IMR-90 (cell line): Measurements from ENCODE around the gene CAPZA3. TPM values are rescaled to one million over a fixed set of nuclear protein-coding genes. Genes with fewer than 3 reads are reported as not detected.

Experiments used
- ATAC-seq: fragments of 200-7000 bp; cut with Tn5 transposase; 2 replicates; pipeline ENCODE4 v1.9.1; 2020; ENCODE audit warnings: low read depth, mild to moderate bottlenecking, moderate library complexity
- BruUV-seq: library from RNA; stranded (reverse); fragments of 400-500 nt; replicated peaks from 2 replicates; lab custom pipeline; 2021; lab: Mats Ljungman, UMichigan
- CTCF ChIA-PET: fragments of 300-600 bp; formaldehyde crosslinking; extraction: SDS; loops from one replicate; lab custom pipeline; 2021; ENCODE audit warnings: antibody characterized with exemption; lab: Yijun Ruan, JAX
- POLR2A ChIA-PET: fragments of 300-600 bp; sonication (Branson Sonifier 250); formaldehyde crosslinking; loops from one replicate; lab custom pipeline; 2022; ENCODE audit warnings: antibody characterized with exemption; ENCODE audit not compliant: unreplicated experiment; lab: Charles Lee
- DNase-seq: peaks from one replicate; pipeline ENCODE4 v3.0.0; 2013
- H2AFZ ChIP-seq: replicated peaks from 2 replicates; pipeline ENCODE3; 2013; ENCODE audit warnings: low read length, mild to moderate bottlenecking; ENCODE audit not compliant: poor library complexity
- H2AK5ac ChIP-seq: 2 replicates; pipeline ENCODE4 v1.6.1; 2013; ENCODE audit warnings: low read depth, low read length, inconsistent platforms
- H2AK9ac ChIP-seq: replicated peaks from 2 replicates; pipeline ENCODE3; 2013; ENCODE audit warnings: mild to moderate bottlenecking, low read depth, low read length, moderate library complexity; ENCODE audit not compliant: poor library complexity
- H2BK120ac ChIP-seq: 2 replicates; pipeline ENCODE4 v1.6.1; 2013; ENCODE audit warnings: low read depth, low read length, inconsistent platforms
- H2BK15ac ChIP-seq: 3 replicates; pipeline ENCODE4 v1.6.1; 2013; ENCODE audit warnings: low read depth, low read length, inconsistent platforms
- H2BK20ac ChIP-seq: 2 replicates; pipeline ENCODE4 v1.6.1; 2013; ENCODE audit warnings: low read depth, mild to moderate bottlenecking, inconsistent platforms, low read length, moderate library complexity
- H2BK5ac ChIP-seq: 2 replicates; pipeline ENCODE4 v1.6.1; 2013; ENCODE audit warnings: mild to moderate bottlenecking, low read depth, low read length, inconsistent platforms; ENCODE audit not compliant: poor library complexity, severe bottlenecking
- H3K14ac ChIP-seq: replicated peaks from 2 replicates; pipeline ENCODE4 v1.6.1; 2013; ENCODE audit warnings: low read depth, low read length, inconsistent platforms
- H3K18ac ChIP-seq: 2 replicates; pipeline ENCODE4 v1.6.1; 2013; ENCODE audit warnings: low read depth, low read length, control low read depth
- H3K23ac ChIP-seq: 2 replicates; pipeline ENCODE4 v1.6.1; 2013; ENCODE audit warnings: low read depth, low read length, inconsistent platforms
- H3K27ac ChIP-seq: 2 replicates; pipeline ENCODE4 v1.5.1; 2013; ENCODE audit warnings: mild to moderate bottlenecking, control low read depth, low read length; ENCODE audit not compliant: insufficient read depth
- H3K27me3 ChIP-seq: 2 replicates; pipeline ENCODE4 v1.6.1; 2013; ENCODE audit warnings: low read length; ENCODE audit not compliant: control insufficient read depth, insufficient read depth
- H3K36me3 ChIP-seq: 2 replicates; pipeline ENCODE4 v1.6.1; 2013; ENCODE audit warnings: low read length, mixed read lengths; ENCODE audit not compliant: control insufficient read depth, insufficient read depth
- H3K4ac ChIP-seq: 2 replicates; pipeline ENCODE4 v1.6.1; 2013; ENCODE audit warnings: low read depth, low read length, inconsistent platforms
- H3K4me1 ChIP-seq: 2 replicates; pipeline ENCODE4 v1.6.1; 2013; ENCODE audit warnings: low read length, mixed read lengths; ENCODE audit not compliant: control insufficient read depth, insufficient read depth
- H3K4me2 ChIP-seq: 2 replicates; pipeline ENCODE4 v1.6.1; 2013; ENCODE audit warnings: low read depth, mild to moderate bottlenecking, control low read depth, low read length, moderate library complexity
- H3K4me3 ChIP-seq: 2 replicates; pipeline ENCODE4 v1.5.1; 2013; ENCODE audit warnings: low read depth, mild to moderate bottlenecking, control low read depth, low read length, moderate library complexity; ENCODE audit not compliant: insufficient read depth
- H3K56ac ChIP-seq: 2 replicates; pipeline ENCODE4 v1.6.1; 2013; ENCODE audit warnings: low read length, inconsistent platforms; ENCODE audit not compliant: insufficient read depth; ENCODE audit errors: extremely low read depth
- H3K79me1 ChIP-seq, 2 experiments: 2 replicates each; pipeline ENCODE4 v1.6.1; 2013; ENCODE audit warnings: low read length in 2 of 2, inconsistent platforms in 1 of 2, low read depth in 1 of 2
- H3K9ac ChIP-seq: 2 replicates; pipeline ENCODE4 v1.6.1; 2013; ENCODE audit warnings: low read depth, low read length, control low read depth
- H3K9me1 ChIP-seq: 2 replicates; pipeline ENCODE4 v1.6.1; 2013; ENCODE audit warnings: low read length, inconsistent platforms; ENCODE audit not compliant: insufficient read depth
- H3K9me3 ChIP-seq: 2 replicates; pipeline ENCODE4 v1.6.1; 2013; ENCODE audit warnings: low read length; ENCODE audit not compliant: control insufficient read depth, insufficient read depth
- H4K20me1 ChIP-seq: 2 replicates; pipeline ENCODE4 v1.6.1; 2013; ENCODE audit warnings: low read length, inconsistent platforms; ENCODE audit not compliant: insufficient read depth
- H4K5ac ChIP-seq: 2 replicates; pipeline ENCODE4 v1.6.1; 2013; ENCODE audit warnings: mild to moderate bottlenecking, low read depth, low read length, control low read depth
- H4K8ac ChIP-seq, 2 experiments: 2 replicates each; pipeline ENCODE4 v1.6.1; 2013; ENCODE audit warnings: low read depth in 2 of 2, low read length in 2 of 2, control low read depth in 1 of 2, inconsistent platforms in 1 of 2
- H4K91ac ChIP-seq: 2 replicates; pipeline ENCODE4 v1.6.1; 2013; ENCODE audit warnings: low read depth, low read length, inconsistent platforms; ENCODE audit not compliant: insufficient read depth
- BHLHE40 ChIP-seq: fragments of 150-350 bp; IDR thresholded peaks from 2 replicates; pipeline ENCODE4 v1.6.1; 2016; ENCODE audit warnings: mild to moderate bottlenecking, low read depth, low read length
- CEBPB ChIP-seq: IDR thresholded peaks from 2 replicates; pipeline ENCODE4 v1.6.1; 2012; ENCODE audit warnings: low read depth, low read length, improper control_type of control experiment
- CHD1 ChIP-seq: IDR thresholded peaks from 2 replicates; pipeline ENCODE4 v1.6.1; 2012; ENCODE audit warnings: low read depth, low read length, improper control_type of control experiment
- CTCF ChIP-seq: conservative IDR thresholded peaks from 2 replicates; pipeline ENCODE4 v1.5.1; 2012; ENCODE audit warnings: mild to moderate bottlenecking, low read depth, low read length, improper control_type of control experiment
- ELK1 ChIP-seq: fragments of 150-350 bp; IDR thresholded peaks from 2 replicates; pipeline ENCODE4 v1.6.1; 2016; ENCODE audit warnings: low read depth, mild to moderate bottlenecking, low read length, moderate library complexity, borderline replicate concordance
- FOS ChIP-seq: fragments of 150-350 bp; IDR thresholded peaks from 2 replicates; pipeline ENCODE4 v1.6.1; 2016; ENCODE audit warnings: low read depth, low read length
- MAFK ChIP-seq: IDR thresholded peaks from 2 replicates; pipeline ENCODE4 v1.6.1; 2012; ENCODE audit warnings: low read depth, low read length, improper control_type of control experiment
- MAZ ChIP-seq: IDR thresholded peaks from 2 replicates; pipeline ENCODE4 v1.6.1; 2012; ENCODE audit warnings: low read depth, mild to moderate bottlenecking, low read length, improper control_type of control experiment, moderate library complexity, borderline replicate concordance
- MXI1 ChIP-seq: IDR thresholded peaks from 2 replicates; pipeline ENCODE4 v1.6.1; 2012; ENCODE audit warnings: low read depth, mild to moderate bottlenecking, low read length, moderate library complexity, borderline replicate concordance
- NFE2L2 ChIP-seq: fragments of 150-350 bp; IDR thresholded peaks from 2 replicates; pipeline ENCODE4 v1.6.1; 2016; ENCODE audit warnings: low read depth, mild to moderate bottlenecking, low read length
- POLR2A ChIP-seq: IDR thresholded peaks from 2 replicates; pipeline ENCODE4 v1.6.1; 2012; ENCODE audit warnings: mild to moderate bottlenecking, low read depth, low read length
- RAD21 ChIP-seq: IDR thresholded peaks from 2 replicates; pipeline ENCODE4 v1.6.1; 2012; ENCODE audit warnings: low read length, improper control_type of control experiment
- RCOR1 ChIP-seq: IDR thresholded peaks from 2 replicates; pipeline ENCODE4 v1.6.1; 2012; ENCODE audit warnings: mild to moderate bottlenecking, low read length, improper control_type of control experiment; ENCODE audit not compliant: insufficient replicate concordance
- RFX5 ChIP-seq: IDR thresholded peaks from 2 replicates; pipeline ENCODE4 v1.8.0; 2012; ENCODE audit warnings: low read depth, mild to moderate bottlenecking, low read length, moderate library complexity
- SMC3 ChIP-seq: fragments of 150-350 bp; IDR thresholded peaks from 2 replicates; pipeline ENCODE4 v1.6.1; 2016; ENCODE audit warnings: low read depth, mild to moderate bottlenecking, antibody characterized with exemption, low read length, moderate library complexity
- USF2 ChIP-seq: fragments of 150-350 bp; IDR thresholded peaks from 2 replicates; pipeline ENCODE4 v1.6.1; 2017; ENCODE audit warnings: mild to moderate bottlenecking, antibody characterized with exemption, low read length, low read depth
- WGBS, 2 experiments: methylation state at CpG; one replicate each; pipeline versions ENCODE4 v1.1.5 to v1.1.7; 2013; ENCODE audit warnings: missing lambda C conversion rate in 2 of 2; ENCODE audit not compliant: insufficient read length in 1 of 2; ENCODE audit errors: extremely low coverage in 2 of 2; 5-methylcytosine and 5-hydroxymethylcytosine counted together
- dilution Hi-C: fragments of 300-500 bp; cut with HindIII; formaldehyde crosslinking; loops from one replicate; pipeline ENCODE4 v1.14.3; 2018; ENCODE audit warnings: low sequenced_read_pairs; ENCODE audit not compliant: unreplicated experiment
- in situ Hi-C: fragments of 300-500 bp; cut with MboI; formaldehyde crosslinking; loops from 3 replicates; pipeline ENCODE4 v1.14.3; 2019; ENCODE audit warnings: low sequenced_read_pairs, inconsistent platforms, mixed read lengths
- intact Hi-C: fragments of 100-400 bp; cut with micrococcal nuclease; formaldehyde crosslinking; loops from 2 replicates; pipeline ENCODE4 v1.10.0; 2022
- polyA plus RNA-seq, 3 experiments: library from polyadenylated mRNA; depleted of rRNA; stranded (reverse); fragments of >200 nt; gene quantifications; 2 replicates each; pipeline ENCODE4 v1.2.3, GENCODE V29; 2012; ENCODE audit warnings: low replicate concordance in 1 of 3
- total RNA-seq: library from RNA; depleted of rRNA; stranded (reverse); fragments of >200 nt; gene quantifications from 2 replicates; pipeline ENCODE4 v1.2.3, GENCODE V29; 2012

The CAPZA3 gene
- total and polyA plus RNA-seq, 2 of the 4 experiments (the other 2 are of a cell fraction), result not detected

- intact Hi-C loops (no loop called here), dilution Hi-C loops (no loop called here)
These were observed 17.4 kb downstream of the CAPZA3 start for GRCh38 chr12:18755341-18755740.

More at GRCh38 chr12:18755341-18755740, 17.4 kb downstream of the CAPZA3 start:
- TF ChIP-seq POLR2A (no peak), BHLHE40 (no peak), MAFK (no peak), FOS (no peak), ELK1 (no peak), CEBPB (no peak), MXI1 (no peak), SMC3 (no peak), MAZ (no peak), RFX5 (no peak), CTCF (no peak), CHD1 (no peak), RAD21 (no peak), USF2 (no peak), NFE2L2 (no peak), RCOR1 (no peak)
- Histone ChIP-seq H3K9me1 (peaks cover 11% of the 10 kb centered on the region; the same call in 1 of the 2 replicates), H2AK5ac (no peak overlapping the region), H4K91ac (no peak overlapping the region; the same call in 1 of the 2 replicates), H3K23ac (no peak overlapping the region), H2AK9ac (no peak overlapping the region), H3K56ac (no peak overlapping the region), H3K4me1 (peaks cover 13% of the 10 kb centered on the region), H2BK120ac (no peak overlapping the region), H3K4me2 (no peak overlapping the region), H3K9me3 (no peaks in the 10 kb centered on the region), H3K36me3 (no peaks in the 10 kb centered on the region), H3K18ac (no peak overlapping the region), H4K8ac (no peak overlapping the region), H3K27me3 (no peaks in the 10 kb centered on the region), H3K79me1 (no peaks in the 10 kb centered on the region), H2AFZ (no peak overlapping the region), H3K14ac (peak overlapping the region; percentile 36; the same call in 1 of the 2 replicates), H3K9ac (no peak overlapping the region), H4K5ac (no peak overlapping the region), H2BK5ac (no peak overlapping the region), H2BK20ac (no peak overlapping the region), H3K27ac (no peak overlapping the region), H2BK15ac (0 out of 3 replicates have a peak overlapping the region, but pooled peaks have one; percentile 40), H3K4me3 (no peak overlapping the region), H3K4ac (peak overlapping the region; percentile 26), H4K20me1 (no peaks in the 10 kb centered on the region)
- 91% methylated on average over 1 of the region's 1 CpG; no CpG with 5 or more reads in 1 of the 2 experiments for WGBS, 2 experiments
- no peak for DNase-seq
- in situ Hi-C loops, result no loop called here
- ChIA-PET POLR2A (interaction anchor here (0.7 kb wide), 1 partner anchor 416 kb away, joined by 11 read pairs; no protein-coding TSS in a partner anchor), CTCF (no interaction called here)
- no TSS peak for BruUV-seq
- ATAC-seq, result no peak
